Ovary (tissue), 3 donors: ENCODE measurements around the gene CHST12.

Source experiments
- CTCF ChIP-seq, 3 donors: fragments of 450-650 bp in 2 of 3; fragments of 200-600 bp in 1 of 3; IDR thresholded peaks; one replicate each; pipeline versions ENCODE4 v1.5.1 to v1.8.0; 2016 to 2022; ENCODE audit warnings: antibody characterized with exemption in 3 of 3, mild to moderate bottlenecking in 1 of 3
- POLR2A ChIP-seq: fragments of 450-650 bp; IDR thresholded peaks from one replicate; pipeline ENCODE4 v1.6.1; 2017; ENCODE audit warnings: antibody characterized with exemption, mild to moderate bottlenecking, moderate library complexity
- donor health status: DM: no; HTN: no; CAD: no.

DNA sequence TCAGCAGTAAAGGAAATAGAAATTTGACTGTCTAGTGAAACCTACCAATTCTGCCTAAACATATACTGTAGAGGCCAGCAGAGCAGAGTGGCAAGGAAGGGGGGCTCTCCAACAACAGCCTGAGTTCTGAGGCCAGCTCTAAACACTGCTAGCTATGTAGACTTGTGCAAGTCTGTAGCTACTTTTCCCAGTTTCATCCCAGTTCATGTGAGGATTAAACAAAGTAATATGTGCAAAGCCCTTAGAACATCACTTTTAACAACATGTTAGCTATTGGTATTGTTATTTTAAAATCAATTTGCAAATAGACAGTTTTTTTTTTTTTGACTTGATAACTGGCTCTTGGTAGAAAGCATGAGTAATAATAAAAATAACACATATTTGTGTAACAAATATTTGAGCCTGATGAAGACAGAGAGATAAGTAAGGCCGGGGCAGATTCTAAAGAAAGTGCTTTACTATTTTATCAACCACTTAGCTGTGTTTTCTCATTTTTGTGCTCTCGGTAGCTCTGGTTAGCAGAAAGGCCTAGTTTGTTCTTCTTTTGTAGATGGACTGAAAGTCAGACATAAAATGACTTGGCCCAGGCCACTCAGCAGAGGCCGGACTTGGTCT lies 9.3 kb downstream of the CHST12 start:
- no peak for TF ChIP-seq CTCF (IDR thresholded peaks at IDR 0.05)
- TF ChIP-seq POLR2A = no peak
